Ascending aorta (tissue), 2 donors: ENCODE results near the gene THRB. TPM values are rescaled to one million over a fixed set of nuclear protein-coding genes. Genes with fewer than 3 reads are reported as not detected.

ENCODE experiments used
- DNase-seq, 2 donors: peaks; one replicate each; pipeline ENCODE4 v3.0.0-alpha.2; 2019; ENCODE audit warnings: low spot score in 2 of 2
- H3K27ac ChIP-seq, 2 donors: fragments of 200-600 bp; sonication (generic); one replicate each; pipeline ENCODE4 v1.5.1; 2016 to 2017; ENCODE audit warnings: mild to moderate bottlenecking in 1 of 2
- H3K27me3 ChIP-seq: fragments of 200-600 bp; sonication (generic); one replicate; pipeline ENCODE4 v1.5.1; 2017
- H3K36me3 ChIP-seq, 2 donors: fragments of 200-600 bp; sonication (generic); one replicate each; pipeline ENCODE4 v1.5.1; 2016
- H3K4me1 ChIP-seq, 2 donors: fragments of 200-600 bp; sonication (generic); one replicate each; pipeline ENCODE4 v1.5.1; 2016 to 2017; ENCODE audit warnings: mild to moderate bottlenecking in 1 of 2
- H3K4me3 ChIP-seq, 2 donors: fragments of 200-600 bp; sonication (generic); one replicate each; pipeline ENCODE4 v1.5.1; 2016 to 2017; ENCODE audit warnings: mild to moderate bottlenecking in 1 of 2
- H3K9me3 ChIP-seq, 2 donors: fragments of 200-600 bp; sonication (generic); one replicate each; pipeline ENCODE4 v1.5.1; 2016
- intact Hi-C: fragments of 100-400 bp; cut with DNase I; formaldehyde crosslinking; loops from one replicate; pipeline ENCODE4 v1.15.1; 2023
- total RNA-seq: library from RNA; depleted of rRNA; stranded (reverse); fragments of >200 nt; gene quantifications from one replicate; pipeline ENCODE4 v1.1.0, GENCODE V29; 2016
- TF ChIP-seq, protein P1 (sequence below), 3 experiments: fragments of 200-600 bp in 2 of 3; fragments of 450-650 bp in 1 of 3; sonication (generic) in 2 of 3; IDR thresholded peaks; one replicate each; pipeline ENCODE4 v1.5.1; 2016 to 2019; ENCODE audit warnings: antibody characterized with exemption in 3 of 3, mild to moderate bottlenecking in 1 of 3, moderate library complexity in 1 of 3

Gene THRB
- total RNA-seq, 1 donor from 2014 or later = 24.7 TPM

DNA sequence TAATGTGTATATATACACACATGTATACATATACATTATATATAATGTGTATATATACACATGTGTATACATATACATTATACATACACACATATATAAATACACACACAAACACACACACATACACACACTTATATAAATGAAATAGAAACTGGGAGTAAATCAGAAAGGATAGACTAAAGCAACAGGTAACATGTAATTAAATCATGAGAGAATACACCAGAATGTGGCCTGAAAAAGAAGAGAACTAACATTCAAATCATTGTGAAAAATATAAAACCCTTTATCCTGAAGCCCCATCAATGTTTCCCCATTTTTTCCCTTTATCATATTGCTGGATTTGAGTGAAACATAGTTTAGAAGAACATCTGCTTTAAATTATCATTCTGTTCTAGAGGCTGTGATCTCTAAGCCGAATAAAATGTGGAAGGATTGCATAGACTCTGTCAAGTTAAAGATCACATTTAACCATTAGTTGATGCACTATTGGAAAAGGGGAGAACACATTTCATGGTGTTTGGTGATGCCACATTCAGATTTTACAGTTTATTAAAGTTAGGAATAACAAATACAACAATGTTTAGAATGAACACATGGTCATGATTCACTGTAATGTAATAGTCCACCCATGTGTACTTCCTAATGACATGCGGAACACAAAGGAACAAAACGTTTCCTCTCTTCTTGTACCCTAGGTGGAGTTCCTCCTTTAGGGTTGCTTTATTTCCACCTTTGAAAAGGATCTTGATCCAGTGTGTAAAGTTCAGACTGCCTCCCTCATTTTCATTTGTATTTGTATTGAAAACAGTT, 12.5 kb upstream of the THRB start:
- TF ChIP-seq, protein P1, sequence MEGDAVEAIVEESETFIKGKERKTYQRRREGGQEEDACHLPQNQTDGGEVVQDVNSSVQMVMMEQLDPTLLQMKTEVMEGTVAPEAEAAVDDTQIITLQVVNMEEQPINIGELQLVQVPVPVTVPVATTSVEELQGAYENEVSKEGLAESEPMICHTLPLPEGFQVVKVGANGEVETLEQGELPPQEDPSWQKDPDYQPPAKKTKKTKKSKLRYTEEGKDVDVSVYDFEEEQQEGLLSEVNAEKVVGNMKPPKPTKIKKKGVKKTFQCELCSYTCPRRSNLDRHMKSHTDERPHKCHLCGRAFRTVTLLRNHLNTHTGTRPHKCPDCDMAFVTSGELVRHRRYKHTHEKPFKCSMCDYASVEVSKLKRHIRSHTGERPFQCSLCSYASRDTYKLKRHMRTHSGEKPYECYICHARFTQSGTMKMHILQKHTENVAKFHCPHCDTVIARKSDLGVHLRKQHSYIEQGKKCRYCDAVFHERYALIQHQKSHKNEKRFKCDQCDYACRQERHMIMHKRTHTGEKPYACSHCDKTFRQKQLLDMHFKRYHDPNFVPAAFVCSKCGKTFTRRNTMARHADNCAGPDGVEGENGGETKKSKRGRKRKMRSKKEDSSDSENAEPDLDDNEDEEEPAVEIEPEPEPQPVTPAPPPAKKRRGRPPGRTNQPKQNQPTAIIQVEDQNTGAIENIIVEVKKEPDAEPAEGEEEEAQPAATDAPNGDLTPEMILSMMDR (IDR thresholded peaks at IDR 0.05) = no peak
- Histone ChIP-seq H3K4me3 (no peak overlapping the region), H3K4me1 (peaks cover 0 to 12% of the 10 kb centered on the region in 2 donors), H3K27ac (peak overlapping the region; percentile 37 to 46), H3K9me3 (no peaks in the 10 kb centered on the region), H3K27me3 (no peaks in the 10 kb centered on the region), H3K36me3 (no peaks in the 10 kb centered on the region)
- intact Hi-C loops = no loop called here
- DNase-seq = no peak

DNA sequence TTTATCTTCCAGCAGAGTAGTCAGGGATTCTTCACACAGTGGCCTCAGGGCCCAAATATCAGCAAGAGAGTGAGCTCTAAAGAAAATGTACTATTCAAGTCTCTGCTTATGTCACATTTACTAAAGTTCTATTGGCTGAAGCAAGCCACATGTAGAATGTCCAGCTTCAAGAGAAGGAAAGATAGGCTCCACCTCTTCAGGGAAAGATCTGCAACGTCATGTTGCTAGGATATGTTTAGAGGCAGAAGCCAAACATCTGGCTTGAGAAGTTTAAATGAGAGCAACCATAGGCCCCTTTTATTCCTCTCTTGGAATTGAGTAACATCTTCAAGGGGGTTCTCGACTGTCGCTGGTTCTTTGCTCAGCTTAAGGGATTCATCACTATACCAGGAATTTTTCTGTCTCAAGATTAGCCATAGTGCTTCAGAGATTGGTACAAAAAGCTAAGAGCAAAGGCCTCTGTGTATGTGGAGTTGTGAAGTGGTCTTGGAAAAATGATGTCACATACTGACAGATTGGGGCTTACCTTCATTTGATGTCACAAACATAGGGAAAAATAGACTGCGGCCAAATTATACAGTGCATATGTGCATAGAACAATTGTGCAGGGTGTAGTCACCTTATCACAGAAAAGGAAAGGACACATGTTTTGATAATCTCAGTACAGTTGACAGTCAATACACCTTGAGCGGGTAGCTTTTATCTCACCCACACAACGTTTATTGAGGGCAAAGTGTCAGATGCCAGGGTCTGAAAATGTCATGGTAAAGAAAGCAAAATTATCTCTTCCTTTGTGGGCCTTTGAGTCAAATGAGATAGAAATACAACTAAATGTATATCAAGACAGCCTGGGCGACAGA, 11.3 kb upstream of the THRB start:
- no peak for DNase-seq
- Histone ChIP-seq H3K9me3 (no peaks in the 10 kb centered on the region), H3K27me3 (no peaks in the 10 kb centered on the region), H3K36me3 (no peaks in the 10 kb centered on the region), H3K27ac (no peak overlapping the region), H3K4me1 (peaks cover 0 to 12% of the 10 kb centered on the region in 2 donors), H3K4me3 (no peak overlapping the region)
- TF ChIP-seq, protein P1 (IDR thresholded peaks at IDR 0.05) = no peak
- intact Hi-C loops = no loop called here

DNA sequence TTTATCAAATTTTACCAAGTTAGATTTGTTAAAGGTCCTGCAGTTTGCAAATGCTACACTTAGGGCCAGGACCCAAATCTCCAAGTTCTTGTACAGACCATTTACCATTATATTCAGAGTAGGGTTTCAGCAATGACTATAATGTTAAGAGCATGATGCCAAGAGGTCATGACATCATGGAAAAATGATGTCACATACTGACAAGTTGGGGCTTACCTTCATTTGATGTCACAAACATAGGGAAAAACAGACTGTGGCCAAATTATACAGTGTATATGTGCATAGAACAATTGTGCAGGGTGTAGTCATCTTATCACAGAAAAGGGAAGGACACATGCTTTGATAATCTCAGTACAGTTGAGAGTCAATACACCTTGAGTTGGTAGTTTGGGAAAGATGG, 10.1 kb upstream of the THRB start:
- Histone ChIP-seq H3K4me3 (no peak overlapping the region), H3K4me1 (peaks cover 0 to 12% of the 10 kb centered on the region in 2 donors), H3K9me3 (no peaks in the 10 kb centered on the region), H3K27ac (no peak overlapping the region), H3K27me3 (no peaks in the 10 kb centered on the region), H3K36me3 (no peaks in the 10 kb centered on the region)
- TF ChIP-seq, protein P1 (IDR thresholded peaks at IDR 0.05) = no peak
- intact Hi-C loops = no loop called here
- DNase-seq = no peak

DNA sequence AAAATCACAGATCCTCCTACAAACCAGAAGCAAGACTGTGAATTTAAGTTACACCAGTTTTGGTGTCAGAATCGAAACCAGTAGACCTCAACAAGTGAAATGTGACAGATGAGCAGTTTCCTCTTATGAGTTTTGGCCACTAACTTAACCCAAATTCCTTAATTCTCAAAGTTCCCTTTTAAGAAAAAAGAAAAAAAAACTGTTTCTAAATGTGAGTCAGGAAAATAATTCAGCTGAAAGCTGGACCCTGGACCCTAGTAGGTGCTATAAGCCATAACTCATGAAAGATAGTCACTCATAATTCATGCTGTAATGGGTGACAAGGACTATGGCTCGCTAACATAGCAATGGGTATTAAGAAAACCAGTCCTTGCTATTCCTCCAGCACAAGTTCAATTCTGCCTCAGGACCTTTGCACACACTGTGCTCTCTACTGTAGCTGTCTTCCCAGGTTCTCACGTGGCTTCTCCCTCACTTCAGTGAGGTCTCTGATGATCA, 9.0 kb upstream of the THRB start:
- Histone ChIP-seq H3K36me3 (no peaks in the 10 kb centered on the region), H3K4me3 (no peak overlapping the region), H3K4me1 (peaks cover 0 to 11% of the 10 kb centered on the region in 2 donors), H3K27ac (no peak overlapping the region), H3K27me3 (no peaks in the 10 kb centered on the region), H3K9me3 (no peaks in the 10 kb centered on the region)
- intact Hi-C loops = no loop called here
- TF ChIP-seq, protein P1 (IDR thresholded peaks at IDR 0.05) = no peak
- no peak for DNase-seq

DNA sequence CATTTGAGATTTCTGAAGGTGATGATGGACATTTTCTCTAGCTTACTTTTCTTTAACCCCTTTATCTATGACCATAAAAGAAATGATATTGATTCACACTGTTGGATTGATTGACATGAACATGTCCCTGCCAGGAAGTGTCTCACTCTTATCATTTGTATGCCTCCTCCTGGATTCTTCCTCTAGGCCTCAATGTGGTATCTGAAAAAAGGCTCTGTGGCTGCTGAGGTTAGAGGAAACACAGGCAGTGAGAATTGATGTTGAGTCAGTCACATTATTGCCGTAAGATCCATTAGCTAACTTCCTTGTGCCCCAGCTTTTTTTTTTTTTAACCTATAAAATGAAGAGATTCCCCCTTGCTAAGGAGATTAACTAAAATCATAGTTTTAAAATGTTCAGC, 8.0 kb upstream of the THRB start:
- H3K36me3 ChIP-seq = no peaks in the 10 kb centered on the region
- H3K27ac ChIP-seq = peak overlapping the region in 1 of 2 donors; percentile 21
- peaks cover 0 to 3% of the 10 kb centered on the region in 2 donors for H3K4me1 ChIP-seq
- DNase-seq = no peak
- H3K27me3 ChIP-seq = no peaks in the 10 kb centered on the region
- H3K4me3 ChIP-seq = no peak overlapping the region
- intact Hi-C loops = no loop called here
- TF ChIP-seq, protein P1 (IDR thresholded peaks at IDR 0.05) = no peak
- no peaks in the 10 kb centered on the region for H3K9me3 ChIP-seq
